B cell (primary cell): ENCODE results near the gene PILRB.

ENCODE experiments used
- CTCF ChIP-seq: fragments of 200-600 bp; IDR thresholded peaks from one replicate; pipeline ENCODE4 v1.8.0; 2022; ENCODE audit warnings: antibody characterized with exemption, mild to moderate bottlenecking
- EZH2 ChIP-seq: IDR thresholded peaks from 2 replicates; pipeline ENCODE4 v1.6.1; 2012; ENCODE audit warnings: borderline replicate concordance, low read depth, mild to moderate bottlenecking, moderate library complexity, low read length; ENCODE audit not compliant: insufficient read depth, poor library complexity, severe bottlenecking

- TF ChIP-seq CTCF (no peak), EZH2 (no peak)
Measured at GRCh38 chr7:100358857-100359212, 918 bp downstream of the PILRB start.
